ENCODE results near the gene ACADM.
A peak's percentile ranks its signal among the peaks of the same experiment; 100 is the strongest.

ACADM gene

GRCh38 chr1:75725861-75726361, 1.4 kb downstream of the ACADM start:
- no peak for TF ChIP-seq CTCF (IDR thresholded peaks at IDR 0.05; ENCODE audit: low read depth, low read length, missing control alignments)
- H3K27ac ChIP-seq = no peak overlapping the region
- in situ Hi-C loops (cut with HindIII; ENCODE audit: low pct_ligation_motif_present, low sequenced_read_pairs) = no loop called here

GRCh38 chr1:75727571-75727970, 3.1 kb downstream of the ACADM start:
- no peak for DNase-seq
- Histone ChIP-seq H3K27me3 (replicated peaks) (no peaks in the 10 kb centered on the region), H3K4me3 (ENCODE audit: low read depth, low read length) (no peak overlapping the region), H3K36me3 (replicated peaks) (no peaks in the 10 kb centered on the region), H3K27ac (no peak overlapping the region)
- no peak for TF ChIP-seq CTCF (IDR thresholded peaks at IDR 0.05; ENCODE audit: low read depth, low read length, missing control alignments)
- in situ Hi-C loops (cut with HindIII; ENCODE audit: low pct_ligation_motif_present, low sequenced_read_pairs) = no loop called here

More at GRCh38 chr1:75725861-75726361, 1.4 kb downstream of the ACADM start:
- Histone ChIP-seq H3K27me3 (replicated peaks) (no peaks in the 10 kb centered on the region), H3K36me3 (replicated peaks) (no peaks in the 10 kb centered on the region), H3K4me3 (ENCODE audit: low read depth, low read length) (peak overlapping the region; percentile 98)
- no peak for DNase-seq

- TF ChIP-seq CTCF (IDR thresholded peaks at IDR 0.05; ENCODE audit: low read depth, low read length, missing control alignments) = no peak
- H3K27me3 ChIP-seq (replicated peaks) = no peaks in the 10 kb centered on the region
- H3K27ac ChIP-seq = no peak overlapping the region
- in situ Hi-C loops (cut with HindIII; ENCODE audit: low pct_ligation_motif_present, low sequenced_read_pairs) = no loop called here
- no peak for DNase-seq
- H3K4me3 ChIP-seq (ENCODE audit: low read depth, low read length) = no peak overlapping the region
- H3K36me3 ChIP-seq (replicated peaks) = peaks cover 7% of the 10 kb centered on the region
Measured at GRCh38 chr1:75730432-75730831, 5.9 kb downstream of the ACADM start.

- TF ChIP-seq CTCF (IDR thresholded peaks at IDR 0.05; ENCODE audit: low read depth, low read length, missing control alignments) = no peak
- in situ Hi-C loops (cut with HindIII; ENCODE audit: low pct_ligation_motif_present, low sequenced_read_pairs) = no loop called here
- no peak for DNase-seq
- Histone ChIP-seq H3K4me3 (ENCODE audit: low read depth, low read length) (no peak overlapping the region), H3K36me3 (replicated peaks) (peaks cover 9% of the 10 kb centered on the region), H3K27me3 (replicated peaks) (no peaks in the 10 kb centered on the region), H3K27ac (no peak overlapping the region)
Measured at GRCh38 chr1:75731881-75732280, 7.4 kb downstream of the ACADM start.

- H3K27ac ChIP-seq = no peak overlapping the region
- in situ Hi-C loops (cut with HindIII; ENCODE audit: low pct_ligation_motif_present, low sequenced_read_pairs) = no loop called here
- H3K36me3 ChIP-seq (replicated peaks) = peaks cover 9% of the 10 kb centered on the region
- no peaks in the 10 kb centered on the region for H3K27me3 ChIP-seq (replicated peaks)
- no peak overlapping the region for H3K4me3 ChIP-seq (ENCODE audit: low read depth, low read length)
- DNase-seq = no peak
- TF ChIP-seq CTCF (IDR thresholded peaks at IDR 0.05; ENCODE audit: low read depth, low read length, missing control alignments) = no peak
Measured at GRCh38 chr1:75732703-75733102, 8.2 kb downstream of the ACADM start.

- in situ Hi-C loops (cut with HindIII; ENCODE audit: low pct_ligation_motif_present, low sequenced_read_pairs) = no loop called here
- H3K27ac ChIP-seq = no peak overlapping the region
- H3K36me3 ChIP-seq (replicated peaks) = peaks cover 9% of the 10 kb centered on the region
- no peak for TF ChIP-seq CTCF (IDR thresholded peaks at IDR 0.05; ENCODE audit: low read depth, low read length, missing control alignments)
- no peak for DNase-seq
- H3K27me3 ChIP-seq (replicated peaks) = no peaks in the 10 kb centered on the region
- H3K4me3 ChIP-seq (ENCODE audit: low read depth, low read length) = no peak overlapping the region
Measured at GRCh38 chr1:75733661-75734060, 9.2 kb downstream of the ACADM start.

All from brain microvascular endothelial cell (primary cell).